ENCODE measurements around the gene SIRPB2. TPM values are rescaled to one million over a fixed set of nuclear protein-coding genes. Genes with fewer than 3 reads are reported as not detected.
"Not testable (repeated sequence)": the region's sequence is repeated elsewhere in the genome, so short reads cannot be mapped to it uniquely, and the experiment has no call there.

The SIRPB2 gene
- total RNA-seq, 4 donors from 2014 or later: 5.9 to 11.1 (median 8.3) TPM

DNA sequence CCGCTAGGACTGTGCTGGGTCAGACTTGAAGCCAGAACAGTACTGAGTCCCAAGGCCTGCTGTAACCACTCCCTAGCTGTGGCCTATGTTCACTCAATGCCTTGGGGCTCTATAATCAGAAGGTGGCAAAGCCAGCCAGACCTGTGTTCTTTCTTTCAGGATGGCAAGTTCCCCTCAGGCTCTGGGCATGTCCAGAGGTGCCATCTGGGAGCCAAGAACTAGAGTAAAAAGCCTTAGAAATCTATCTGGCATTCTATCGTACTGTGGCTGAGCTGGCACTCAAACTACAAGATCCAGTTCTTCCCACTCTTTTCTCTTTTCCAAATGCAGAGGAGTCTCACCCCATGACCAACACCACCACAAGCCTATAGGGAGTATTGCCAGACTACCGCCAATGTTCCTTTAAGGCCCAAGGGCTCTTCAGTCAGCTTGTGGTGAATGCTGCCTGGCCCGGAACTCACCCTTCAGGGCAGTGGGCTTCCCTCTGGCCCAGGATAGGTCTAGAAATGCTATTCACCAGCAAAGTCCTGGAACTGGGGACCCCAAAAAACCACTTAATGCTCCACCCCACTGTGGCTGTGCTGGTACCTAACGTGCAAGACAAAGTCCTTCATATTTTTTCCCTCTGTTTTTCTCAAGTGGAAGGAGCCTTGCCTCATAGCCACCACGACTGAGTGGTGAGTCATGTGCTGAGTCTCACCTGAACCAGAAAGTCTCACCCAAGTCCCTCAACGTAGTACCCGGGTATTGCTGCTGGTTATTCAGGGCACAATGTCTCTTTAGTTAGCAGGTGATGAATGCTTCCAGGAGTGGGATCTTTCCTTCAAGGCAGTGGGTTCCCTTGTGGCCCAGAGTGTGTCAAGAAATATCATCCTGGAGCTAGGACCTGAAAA lies 8.6 kb upstream of the SIRPB2 start:
- Histone ChIP-seq H3K9me3 (peaks cover 0 to 12% (median 0%) of the 10 kb centered on the region in 3 donors), H3K27ac (no peak overlapping the region), H3K27me3 (peaks cover 17% of the 10 kb centered on the region), H3K4me1 (no peaks in the 10 kb centered on the region), H3K4me3 (no peak overlapping the region), H3K36me3 (no peaks in the 10 kb centered on the region)
- TF ChIP-seq EP300 (IDR thresholded peaks at IDR 0.05) (no peak), CTCF (IDR thresholded peaks at IDR 0.05) (no peak), POLR2A (IDR thresholded peaks at IDR 0.05) (no peak), POLR2AphosphoS5 (IDR thresholded peaks at IDR 0.05) (no peak)
- 75 to 82% methylated on average over 3 to 4 of the region's 8 CpGs for WGBS, 2 donors (ENCODE audit: low coverage in 1 of 2)
- ATAC-seq: no peak

DNA sequence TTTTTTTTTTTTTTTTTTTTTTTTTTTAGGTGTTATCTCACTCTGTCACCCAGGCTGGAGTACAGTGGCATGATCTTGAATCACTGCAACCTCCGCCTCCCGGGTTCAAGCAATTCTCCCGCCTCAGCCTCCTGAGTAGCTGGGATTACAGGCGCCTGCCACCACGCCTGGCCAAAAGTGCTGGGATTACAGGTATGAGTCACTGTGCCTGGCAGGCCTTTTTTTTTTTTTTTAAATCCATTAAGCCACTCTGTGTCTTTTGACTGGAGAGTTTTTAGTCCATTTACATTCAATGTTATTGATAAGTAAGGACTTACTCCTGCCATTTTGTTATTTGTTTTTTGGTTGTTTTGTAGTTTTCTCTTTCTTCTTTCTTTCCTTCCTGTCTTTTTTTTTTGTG lies 6.2 kb upstream of the SIRPB2 start:
- H3K9me3 ChIP-seq, H3K36me3 ChIP-seq, ATAC-seq, H3K27ac ChIP-seq, H3K4me1 ChIP-seq, H3K4me3 ChIP-seq: not testable (repeated sequence)
- 95 to 100% methylated on average over 1 to 5 of the region's 5 CpGs for WGBS, 2 donors (ENCODE audit: low coverage in 1 of 2)
- H3K27me3 ChIP-seq: peaks cover 23% of the 10 kb centered on the region

- Histone ChIP-seq H3K4me1 (no peaks in the 10 kb centered on the region), H3K4me3 (no peak overlapping the region), H3K27ac (no peak overlapping the region), H3K9me3 (peaks cover 0 to 3% (median 0%) of the 10 kb centered on the region in 3 donors), H3K36me3 (no peaks in the 10 kb centered on the region), H3K27me3 (peaks cover 23% of the 10 kb centered on the region)
- WGBS, 2 donors (ENCODE audit: low coverage in 1 of 2): 80 to 84% methylated on average over 1 to 2 of the region's 3 CpGs
- TF ChIP-seq POLR2AphosphoS5 (IDR thresholded peaks at IDR 0.05): no peak
- no peak for TF ChIP-seq CTCF (IDR thresholded peaks at IDR 0.05)
- ATAC-seq: no peak
Observed at GRCh38 chr20:1496930-1497329, 5.7 kb upstream of the SIRPB2 start.

GRCh38 chr20:1494436-1494835 lies 3.2 kb upstream of the SIRPB2 start:
- no peak for ATAC-seq
- TF ChIP-seq CTCF (IDR thresholded peaks at IDR 0.05) (no peak), EP300 (IDR thresholded peaks at IDR 0.05) (no peak), POLR2A (IDR thresholded peaks at IDR 0.05) (no peak), POLR2AphosphoS5 (IDR thresholded peaks at IDR 0.05) (no peak)
- Histone ChIP-seq H3K27ac (no peak overlapping the region), H3K36me3 (no peaks in the 10 kb centered on the region), H3K4me1 (no peaks in the 10 kb centered on the region), H3K27me3 (peaks cover 19% of the 10 kb centered on the region), H3K4me3 (no peak overlapping the region), H3K9me3 (no peaks in the 10 kb centered on the region)
- WGBS, 2 donors (ENCODE audit: low coverage in 1 of 2): 29 to 36% methylated on average over 3 of the region's 3 CpGs

GRCh38 chr20:1493536-1493935 lies 2.3 kb upstream of the SIRPB2 start:
- ATAC-seq: no peak
- no peak for TF ChIP-seq EP300 (IDR thresholded peaks at IDR 0.05)
- no peak for TF ChIP-seq POLR2A (IDR thresholded peaks at IDR 0.05)
- TF ChIP-seq POLR2AphosphoS5 (IDR thresholded peaks at IDR 0.05): no peak
- no peak for TF ChIP-seq CTCF (IDR thresholded peaks at IDR 0.05)
- no peak overlapping the region for H3K27ac ChIP-seq
- no peaks in the 10 kb centered on the region for H3K36me3 ChIP-seq
- H3K9me3 ChIP-seq: no peaks in the 10 kb centered on the region
- no peaks in the 10 kb centered on the region for H3K4me1 ChIP-seq
- H3K4me3 ChIP-seq: no peak overlapping the region
- H3K27me3 ChIP-seq: peaks cover 20% of the 10 kb centered on the region
- WGBS, 2 donors (ENCODE audit: low coverage in 1 of 2): 75 to 100% methylated on average over 1 of the region's 1 CpG

Measured in gastroesophageal sphincter (tissue), 4 donors.